HepG2 (cell line): ENCODE measurements around the gene PRRT2. TPM values are rescaled to one million over a fixed set of nuclear protein-coding genes. Genes with fewer than 3 reads are reported as not detected.

Experiments
- DZIP1 ChIP-seq: sonication (generic); formaldehyde crosslinking; IDR thresholded peaks from 2 replicates; pipeline ENCODE4 v1.5.0; 2020; ENCODE audit warnings: mild to moderate bottlenecking, missing genetic modification reagents
- ERF ChIP-seq: IDR thresholded peaks from 2 replicates; pipeline ENCODE4 v1.6.1; 2018; ENCODE audit warnings: missing biosample characterization, missing genetic modification reagents
- FOXO4 ChIP-seq: sonication (generic); formaldehyde crosslinking; conservative IDR thresholded peaks from 2 replicates; pipeline ENCODE4 v1.8.1; 2023; ENCODE audit warnings: missing genetic modification reagents
- HBP1 ChIP-seq: IDR thresholded peaks from 2 replicates; pipeline ENCODE4 v1.6.1; 2016; ENCODE audit warnings: low read depth, control low read depth
- MTA1 ChIP-seq: sonication (generic); formaldehyde crosslinking; IDR thresholded peaks from 2 replicates; pipeline ENCODE4 v1.4.0; 2020; ENCODE audit warnings: missing genetic modification reagents, mild to moderate bottlenecking, borderline replicate concordance
- RELA ChIP-seq: sonication (generic); formaldehyde crosslinking; IDR thresholded peaks from 2 replicates; pipeline ENCODE4 v1.4.0; 2020; ENCODE audit warnings: missing genetic modification reagents
- SKI ChIP-seq: fragments of 450-650 bp; IDR thresholded peaks from one replicate; pipeline ENCODE4 v1.6.1; 2018; ENCODE audit warnings: mild to moderate bottlenecking; ENCODE audit not compliant: partially characterized antibody
- TEF ChIP-seq: sonication (generic); formaldehyde crosslinking; IDR thresholded peaks from 2 replicates; pipeline ENCODE4 v1.5.0; 2020; ENCODE audit warnings: missing genetic modification reagents
- ZBTB40 ChIP-seq, 2 experiments: fragments of 450-650 bp in 1 of 2; sonication (generic) in 1 of 2; formaldehyde crosslinking in 1 of 2; IDR thresholded peaks; 2 replicates each; pipeline versions ENCODE4 v1.6.1 to v1.8.0; 2016 to 2022; ENCODE audit warnings: antibody characterized with exemption in 1 of 2, mild to moderate bottlenecking in 1 of 2, missing genetic modification reagents in 1 of 2
- ZNF567 ChIP-seq: sonication (generic); formaldehyde crosslinking; IDR thresholded peaks from 2 replicates; pipeline ENCODE4 v1.8.1; 2023; ENCODE audit warnings: mild to moderate bottlenecking, missing genetic modification reagents, borderline replicate concordance
- ZNF644 ChIP-seq: IDR thresholded peaks from 2 replicates; pipeline ENCODE4 v1.6.1; 2016; ENCODE audit warnings: low read depth
- ZNF792 ChIP-seq: IDR thresholded peaks from 2 replicates; pipeline ENCODE4 v1.6.1; 2016
- polyA plus RNA-seq, 8 experiments: library from polyadenylated mRNA; depleted of rRNA in 3 of 8; stranded (reverse) in 7 of 8; unstranded in 1 of 8; fragments of >200 nt; fragmentation: Illumina TruSeq in 4 of 8; extraction: Trizol in 4 of 8; gene quantifications; 2 replicates each; pipeline versions ENCODE4 v1.2.1 to v1.2.3, GENCODE V29; 2011 to 2016; ENCODE audit warnings: low read depth in 4 of 8, missing spikeins in 1 of 8, mixed read lengths in 1 of 8; ENCODE audit not compliant: insufficient read depth in 1 of 8
- total RNA-seq, 5 experiments: library from RNA; depleted of rRNA; stranded (reverse); fragments of >200 nt; fragmentation: Illumina TruSeq; extraction: Trizol; gene quantifications; 2 replicates each; pipeline ENCODE4 v1.2.3, GENCODE V29; 2016; ENCODE audit warnings: low read depth in 1 of 5

The PRRT2 gene
- total and polyA plus RNA-seq, 2 of the 13 experiments (the other 11 are each of a cell fraction or from before 2014, with no cell fraction given) = 0.51 to 1.1 TPM

- peak; percentile 99 for TF ChIP-seq DZIP1
- TF ChIP-seq ERF = peak; percentile 96
- TF ChIP-seq HBP1 = peak; percentile 96
- no peak for TF ChIP-seq ZNF644 (CRISPR knock-in tag)
- no peak for TF ChIP-seq ZBTB40 (IDR thresholded peaks at IDR 0.05)
- TF ChIP-seq ZBTB40 (CRISPR knock-in tag; IDR thresholded peaks at IDR 0.05) = peak; percentile 96
- TF ChIP-seq FOXO4 = 0 out of 2 replicates have a peak, but pooled peaks have one; percentile 94
- TF ChIP-seq TEF = peak; percentile 88; the same call in 1 of the 2 replicates
- no peak for TF ChIP-seq SKI
- TF ChIP-seq RELA (CRISPR knock-in tag) = peak; percentile 53; the same call in 1 of the 2 replicates
- no peak for TF ChIP-seq ZNF567 (CRISPR knock-in tag)
- peak; percentile 95 for TF ChIP-seq ZNF792
- TF ChIP-seq MTA1 (CRISPR knock-in tag) = peak; percentile 99
These were observed 4.4 kb upstream of the PRRT2 start (continued) for GRCh38 chr16:29807426-29808218.
